PC-3 (cell line): ENCODE measurements around the gene ARHGAP25. TPM values are rescaled to one million over a fixed set of nuclear protein-coding genes. Genes with fewer than 3 reads are reported as not detected.

Source experiments
- ATAC-seq: fragments of 200-7000 bp; cut with Tn5 transposase; 2 replicates; pipeline ENCODE4 v1.9.1; 2020; ENCODE audit warnings: mild to moderate bottlenecking, moderate library complexity
- BruUV-seq: library from RNA; stranded (reverse); fragments of 400-500 nt; replicated peaks from 2 replicates; lab custom pipeline; 2021; lab: Mats Ljungman, UMichigan
- CTCF ChIA-PET: fragments of 300-600 bp; sonication (Branson Sonifier 250); formaldehyde crosslinking; loops from one replicate; lab custom pipeline; 2022; ENCODE audit warnings: antibody characterized with exemption; lab: Charles Lee
- POLR2A ChIA-PET: fragments of 300-600 bp; sonication (Branson Sonifier 250); formaldehyde crosslinking; loops from one replicate; lab custom pipeline; 2022; ENCODE audit warnings: antibody characterized with exemption; ENCODE audit not compliant: unreplicated experiment; lab: Charles Lee
- DNase-seq: peaks from one replicate; pipeline ENCODE4 v3.0.0-alpha.2; 2015
- H2AFZ ChIP-seq: fragments of 300-600 bp; sonication (generic); 2 replicates; pipeline ENCODE4 v1.6.0; 2016; ENCODE audit warnings: antibody characterized with exemption, low read length
- H3F3A ChIP-seq: fragments of 300-600 bp; sonication (generic); one replicate; pipeline ENCODE4 v1.6.0; 2017; ENCODE audit warnings: antibody characterized with exemption, low read length, control low read depth, mild to moderate bottlenecking; ENCODE audit not compliant: unreplicated experiment
- H3K27ac ChIP-seq: fragments of 300-600 bp; sonication (generic); 2 replicates; pipeline ENCODE4 v1.5.1; 2016; ENCODE audit warnings: mild to moderate bottlenecking, low read length
- H3K27me3 ChIP-seq: fragments of 300-600 bp; sonication (generic); 2 replicates; pipeline ENCODE4 v1.6.1; 2016; ENCODE audit warnings: low read length, mixed read lengths
- H3K36me3 ChIP-seq: fragments of 300-600 bp; sonication (generic); 2 replicates; pipeline ENCODE4 v1.6.1; 2016; ENCODE audit warnings: low read depth, mixed run types, low read length, mixed read lengths
- H3K4me1 ChIP-seq: fragments of 300-600 bp; sonication (generic); 2 replicates; pipeline ENCODE4 v1.5.1; 2016; ENCODE audit warnings: low read length; ENCODE audit not compliant: insufficient read depth
- H3K4me2 ChIP-seq: fragments of 300-600 bp; sonication (generic); 2 replicates; pipeline ENCODE4 v1.6.0; 2016; ENCODE audit warnings: low read length
- H3K4me3 ChIP-seq: fragments of 300-600 bp; sonication (generic); 2 replicates; pipeline ENCODE4 v1.5.1; 2016; ENCODE audit warnings: mild to moderate bottlenecking, low read length, mixed read lengths
- H3K79me2 ChIP-seq: fragments of 300-600 bp; sonication (generic); 2 replicates; pipeline ENCODE4 v1.6.1; 2017; ENCODE audit warnings: low read length, mixed read lengths
- H3K9ac ChIP-seq: fragments of 300-600 bp; sonication (generic); 2 replicates; pipeline ENCODE4 v1.6.0; 2016; ENCODE audit warnings: mild to moderate bottlenecking, low read length
- H3K9me2 ChIP-seq: fragments of 300-600 bp; sonication (generic); replicated peaks from 2 replicates; pipeline ENCODE4 v1.6.1; 2016; ENCODE audit warnings: mixed run types, low read length, mixed read lengths
- H3K9me3 ChIP-seq: fragments of 300-600 bp; sonication (generic); 2 replicates; pipeline ENCODE4 v1.6.1; 2016; ENCODE audit warnings: low read length, mixed read lengths
- H4K20me1 ChIP-seq: fragments of 300-600 bp; sonication (generic); 2 replicates; pipeline ENCODE4 v1.6.1; 2016; ENCODE audit warnings: low read length, mixed read lengths
- CTCF ChIP-seq: fragments of 300-600 bp; sonication (generic); conservative IDR thresholded peaks from 2 replicates; pipeline ENCODE4 v1.5.1; 2017; ENCODE audit warnings: antibody characterized with exemption, low read depth, mild to moderate bottlenecking, low read length
- EZH2 ChIP-seq: fragments of 300-600 bp; sonication (generic); IDR thresholded peaks from one replicate; pipeline ENCODE4 v1.6.1; 2017; ENCODE audit warnings: antibody characterized with exemption, mild to moderate bottlenecking, low read length; ENCODE audit not compliant: unreplicated experiment
- EZH2phosphoT487 ChIP-seq: fragments of 300-600 bp; sonication (generic); IDR thresholded peaks from 2 replicates; pipeline ENCODE4 v1.6.1; 2018; ENCODE audit warnings: mild to moderate bottlenecking, antibody characterized with exemption, low read length, borderline replicate concordance
- intact Hi-C: fragments of 100-400 bp; cut with micrococcal nuclease; formaldehyde crosslinking; loops from 2 replicates; pipeline ENCODE4 v1.9.0; 2023
- total RNA-seq: library from RNA; depleted of rRNA; stranded (reverse); fragments of >200 nt; gene quantifications from 2 replicates; pipeline ENCODE4 v1.2.3, GENCODE V29; 2014

ARHGAP25 gene
- total RNA-seq, 1 experiment from 2014 or later, result not detected

GRCh38 chr2:68757081-68757480 lies 22.5 kb downstream of the ARHGAP25 start:
- no TSS peak for BruUV-seq
- intact Hi-C loops, result no loop called here
- POLR2A ChIA-PET, result no interaction called here
- CTCF ChIA-PET, result no interaction called here
- TF ChIP-seq CTCF (no peak), EZH2 (no peak), EZH2phosphoT487 (no peak)
- Histone ChIP-seq H3K79me2 (no peaks in the 10 kb centered on the region), H3K9ac (no peak overlapping the region), H4K20me1 (no peaks in the 10 kb centered on the region), H3K4me3 (no peak overlapping the region), H3K4me2 (no peak overlapping the region), H3F3A (no peaks in the 10 kb centered on the region), H2AFZ (no peak overlapping the region), H3K27ac (no peak overlapping the region), H3K36me3 (no peaks in the 10 kb centered on the region), H3K9me2 (no peaks in the 10 kb centered on the region), H3K9me3 (0 out of 2 replicates have a peak, but pooled peaks cover 7% of the 10 kb centered on the region), H3K27me3 (peaks cover 38% of the 10 kb centered on the region; the same call in 1 of the 2 replicates), H3K4me1 (no peaks in the 10 kb centered on the region)
- DNase-seq (no peak), ATAC-seq (no peak)

DNA sequence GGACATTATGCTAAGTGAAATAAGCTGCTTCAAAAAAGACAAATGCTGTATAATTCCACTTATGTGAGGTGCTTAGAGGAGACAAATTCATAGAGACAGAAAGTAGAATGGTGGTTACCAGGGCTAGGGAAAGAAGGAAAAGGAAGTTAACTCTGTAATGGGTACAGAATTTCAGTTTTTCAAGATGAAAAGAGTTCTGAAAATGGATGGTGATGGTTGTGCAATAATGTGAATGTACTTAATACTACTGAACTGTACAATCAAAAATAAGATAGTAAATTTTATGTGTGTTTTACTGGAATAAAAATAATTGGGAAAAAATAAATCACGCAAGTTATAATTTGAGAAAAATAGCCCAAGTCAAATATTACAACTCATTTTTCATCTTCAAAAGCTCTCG lies 27.5 kb downstream of the ARHGAP25 start:
- no peak overlapping the region for H3K27ac ChIP-seq
- no peaks in the 10 kb centered on the region for H3K79me2 ChIP-seq
- no peaks in the 10 kb centered on the region for H4K20me1 ChIP-seq
- CTCF ChIA-PET, result no interaction called here
- no peak overlapping the region for H3K4me3 ChIP-seq
- POLR2A ChIA-PET, result no interaction called here
- DNase-seq (no peak), ATAC-seq (no peak)
- no peak for TF ChIP-seq EZH2
- TF ChIP-seq CTCF, result no peak
- no peak for TF ChIP-seq EZH2phosphoT487
- H3K27me3 ChIP-seq, result peaks cover 52% of the 10 kb centered on the region
- intact Hi-C loops, result no loop called here
- no peaks in the 10 kb centered on the region for H3K9me2 ChIP-seq
- no peak overlapping the region for H3K4me2 ChIP-seq
- H3K9ac ChIP-seq, result no peak overlapping the region
- H3K9me3 ChIP-seq, result 0 out of 2 replicates have a peak, but pooled peaks cover 2% of the 10 kb centered on the region
- BruUV-seq, result no TSS peak
- no peak overlapping the region for H2AFZ ChIP-seq
- H3K36me3 ChIP-seq, result no peaks in the 10 kb centered on the region
- no peaks in the 10 kb centered on the region for H3F3A ChIP-seq
- H3K4me1 ChIP-seq, result no peaks in the 10 kb centered on the region

GRCh38 chr2:68762665-68763064 lies 28.1 kb downstream of the ARHGAP25 start:
- H3K27ac ChIP-seq, result no peak overlapping the region
- no TSS peak for BruUV-seq
- no peaks in the 10 kb centered on the region for H3F3A ChIP-seq
- intact Hi-C loops, result no loop called here
- H3K4me1 ChIP-seq, result no peaks in the 10 kb centered on the region
- no peaks in the 10 kb centered on the region for H3K79me2 ChIP-seq
- CTCF ChIA-PET, result no interaction called here
- no peaks in the 10 kb centered on the region for H3K36me3 ChIP-seq
- H3K9me2 ChIP-seq, result no peaks in the 10 kb centered on the region
- DNase-seq (no peak), ATAC-seq (no peak)
- H2AFZ ChIP-seq, result no peak overlapping the region
- H4K20me1 ChIP-seq, result no peaks in the 10 kb centered on the region
- TF ChIP-seq EZH2, result no peak
- no peak for TF ChIP-seq EZH2phosphoT487
- no peak for TF ChIP-seq CTCF
- H3K27me3 ChIP-seq, result peaks cover 50% of the 10 kb centered on the region
- no peaks in the 10 kb centered on the region for H3K9me3 ChIP-seq
- no peak overlapping the region for H3K9ac ChIP-seq
- POLR2A ChIA-PET, result no interaction called here
- H3K4me2 ChIP-seq, result no peak overlapping the region
- no peak overlapping the region for H3K4me3 ChIP-seq
